AG09319 (cell line): Measurements from ENCODE around the gene SLC5A3.

ENCODE experiments used
- DNase-seq: peaks from one replicate; pipeline ENCODE4 v3.0.0-alpha.2; 2010; ENCODE audit warnings: low read depth; ENCODE audit errors: extremely low read depth
- CTCF ChIP-seq: IDR thresholded peaks from 2 replicates; pipeline ENCODE4 v1.5.1; 2011; ENCODE audit warnings: low read depth, mild to moderate bottlenecking, inconsistent platforms, low read length, moderate library complexity

The SLC5A3 gene

GRCh38 chr21:34071683-34072082 is 1.7 kb upstream of the SLC5A3 start:
- no peak for DNase-seq
- no peak for TF ChIP-seq CTCF

GRCh38 chr21:34072145-34073031 is 990 bp upstream of the SLC5A3 start:
- DNase-seq: no peak
- TF ChIP-seq CTCF: no peak

GRCh38 chr21:34073749-34074282 is 438 bp downstream of the SLC5A3 start:
- DNase-seq: no peak
- TF ChIP-seq CTCF: no peak

- TF ChIP-seq CTCF: no peak
- DNase-seq: no peak
Observed at GRCh38 chr21:34074283-34075090, 1.1 kb downstream of the SLC5A3 start.

- DNase-seq: no peak
- TF ChIP-seq CTCF: no peak
Observed at GRCh38 chr21:34075091-34075425, 1.7 kb downstream of the SLC5A3 start.

- no peak for DNase-seq
- TF ChIP-seq CTCF: no peak
Observed at GRCh38 chr21:34075760-34076660, 2.6 kb downstream of the SLC5A3 start.
